Liver (tissue), 9 donors: Measurements from ENCODE around the gene POLD2. TPM values are rescaled to one million over a fixed set of nuclear protein-coding genes. Genes with fewer than 3 reads are reported as not detected.

Experiments used
- DNase-seq: peaks from one replicate; pipeline ENCODE4 v3.0.0-alpha.2; 2017; ENCODE audit warnings: low spot score
- H3K27ac ChIP-seq, 2 donors: one replicate each; pipeline ENCODE4 v1.7.0; 2013; ENCODE audit warnings: inconsistent platforms in 2 of 2, low read length in 2 of 2, control low read depth in 1 of 2, low read depth in 1 of 2, mild to moderate bottlenecking in 1 of 2
- H3K27me3 ChIP-seq, 4 donors: one replicate each; pipeline versions ENCODE4 v1.6.1 to v1.7.0; 2013; ENCODE audit warnings: low read length in 3 of 4, inconsistent platforms in 1 of 4, mild to moderate bottlenecking in 1 of 4, moderate library complexity in 1 of 4; ENCODE audit not compliant: control insufficient read depth in 4 of 4, insufficient read depth in 4 of 4
- H3K36me3 ChIP-seq, 4 donors: one replicate each; pipeline versions ENCODE4 v1.6.1 to v1.7.0; 2013; ENCODE audit warnings: low read length in 3 of 4, mild to moderate bottlenecking in 3 of 4, low read depth in 1 of 4, moderate library complexity in 1 of 4; ENCODE audit not compliant: control insufficient read depth in 4 of 4, insufficient read depth in 3 of 4
- H3K4me1 ChIP-seq, 4 donors: one replicate each; pipeline versions ENCODE4 v1.6.1 to v1.7.0; 2013; ENCODE audit warnings: low read length in 3 of 4, mild to moderate bottlenecking in 3 of 4, moderate library complexity in 1 of 4; ENCODE audit not compliant: control insufficient read depth in 4 of 4, insufficient read depth in 4 of 4
- H3K4me3 ChIP-seq, 3 donors: one replicate each; pipeline versions ENCODE4 v1.6.1 to v1.7.0; 2013; ENCODE audit warnings: low read length in 3 of 3, control low read depth in 1 of 3, low read depth in 1 of 3, mild to moderate bottlenecking in 1 of 3
- H3K9ac ChIP-seq, 2 donors: one replicate each; pipeline ENCODE4 v1.7.0; 2013; ENCODE audit warnings: low read length in 2 of 2, mild to moderate bottlenecking in 2 of 2, moderate library complexity in 2 of 2, control low read depth in 1 of 2, low read depth in 1 of 2
- H3K9me3 ChIP-seq, 4 donors: one replicate each; pipeline versions ENCODE4 v1.6.1 to v1.7.0; 2013; ENCODE audit warnings: low read length in 3 of 4; ENCODE audit not compliant: control insufficient read depth in 4 of 4
- EGR1 ChIP-seq, 2 donors: IDR thresholded peaks; 2 replicates each; pipeline ENCODE4 v1.6.1; 2016 to 2018; ENCODE audit warnings: antibody characterized with exemption in 2 of 2, low read depth in 2 of 2
- FOXA2 ChIP-seq: IDR thresholded peaks from 2 replicates; pipeline ENCODE4 v1.6.1; 2016; ENCODE audit warnings: antibody characterized with exemption
- GABPA ChIP-seq, 2 donors: IDR thresholded peaks in 1 of 2; conservative IDR thresholded peaks in 1 of 2; 2 replicates each; pipeline ENCODE4 v1.6.1; 2016; ENCODE audit warnings: antibody characterized with exemption in 2 of 2, mild to moderate bottlenecking in 1 of 2, moderate library complexity in 1 of 2
- HNF4A ChIP-seq, 2 donors: conservative IDR thresholded peaks; 2 replicates each; pipeline ENCODE4 v1.6.1; 2016; ENCODE audit warnings: antibody characterized with exemption in 2 of 2, mild to moderate bottlenecking in 2 of 2
- HNF4G ChIP-seq: IDR thresholded peaks from 2 replicates; pipeline ENCODE4 v1.6.1; 2016; ENCODE audit warnings: antibody characterized with exemption
- JUND ChIP-seq, 2 donors: IDR thresholded peaks; 2 replicates each; pipeline ENCODE4 v1.6.1; 2016; ENCODE audit warnings: antibody characterized with exemption in 2 of 2
- NR2F2 ChIP-seq: IDR thresholded peaks from 2 replicates; pipeline ENCODE4 v1.6.1; 2016; ENCODE audit warnings: antibody characterized with exemption
- RXRA ChIP-seq, 2 donors: IDR thresholded peaks; 2 replicates each; pipeline ENCODE4 v1.6.1; 2017 to 2018; ENCODE audit warnings: antibody characterized with exemption in 2 of 2, mild to moderate bottlenecking in 1 of 2
- SP1 ChIP-seq: IDR thresholded peaks from 2 replicates; pipeline ENCODE4 v1.6.1; 2018; ENCODE audit warnings: antibody characterized with exemption, mild to moderate bottlenecking
- TAF1 ChIP-seq: conservative IDR thresholded peaks from 2 replicates; pipeline ENCODE4 v1.6.1; 2016; ENCODE audit warnings: antibody characterized with exemption, mild to moderate bottlenecking
- YY1 ChIP-seq: IDR thresholded peaks from 2 replicates; pipeline ENCODE4 v1.6.1; 2016; ENCODE audit warnings: antibody characterized with exemption, mild to moderate bottlenecking
- WGBS: extraction: QIAGEN DNeasy Blood & Tissue Kit; methylation state at CpG from one replicate; pipeline ENCODE4 v1.1.7; 2013; 5-methylcytosine and 5-hydroxymethylcytosine counted together
- polyA plus RNA-seq, 2 donors: library from polyadenylated mRNA; stranded (reverse) in 1 of 2; unstranded in 1 of 2; fragments of 200-250 nt in 1 of 2; fragments of >200 nt in 1 of 2; fragmentation: Nextera tagmentation in 1 of 2; extraction: Ambion mirVana in 1 of 2; gene quantifications; one replicate each; pipeline versions ENCODE4 v1.2.1 to v1.2.3, GENCODE V29; 2013 to 2015
- total RNA-seq, 2 donors: library from RNA; depleted of rRNA; stranded (reverse); fragments of >200 nt; gene quantifications; one replicate each; pipeline ENCODE4 v1.2.3, GENCODE V29; 2014
- TF ChIP-seq, protein P1 (sequence below): IDR thresholded peaks from 2 replicates; pipeline ENCODE4 v1.6.1; 2016; ENCODE audit warnings: antibody characterized with exemption
- TF ChIP-seq, protein P2 (sequence below): fragments of 150-350 bp; IDR thresholded peaks from 2 replicates; pipeline ENCODE4 v1.5.1; 2017; ENCODE audit warnings: improper control_type of control experiment, low read depth, low read length; ENCODE audit not compliant: missing input control
- TF ChIP-seq, protein P3 (sequence below): IDR thresholded peaks from 2 replicates; pipeline ENCODE4 v1.6.1; 2016; ENCODE audit warnings: antibody characterized with exemption, mild to moderate bottlenecking
- donor health status: healthy.
- donor health status: healthy.
- donor health status: healthy.
- donor health status: healthy.
- donor health status: healthy.

POLD2 gene
- total and polyA plus RNA-seq, 4 donors, result 53.9 to 101 (median 85.3) TPM

DNA sequence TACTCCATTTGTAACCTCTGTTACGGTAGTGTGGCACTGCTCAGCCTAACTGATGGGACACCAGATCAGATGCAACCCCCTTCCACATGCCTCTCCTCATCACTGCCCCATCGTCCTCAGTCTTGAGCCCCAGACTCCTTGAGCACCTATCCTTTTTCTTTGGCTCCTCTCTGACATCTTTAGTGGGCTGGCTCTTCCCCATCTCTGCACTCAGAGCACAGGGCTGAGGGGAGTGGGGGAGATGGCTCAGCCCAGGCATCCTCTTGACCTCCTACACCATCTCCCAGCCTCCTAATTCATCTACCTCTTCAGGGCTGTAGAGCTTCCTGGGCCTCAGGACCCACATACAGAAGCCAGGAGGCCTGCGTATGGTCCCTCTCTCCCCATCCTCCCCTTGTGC is 39.6 kb downstream of the POLD2 start:
- TF ChIP-seq YY1, result no peak
- no peak for TF ChIP-seq HNF4G
- TF ChIP-seq, protein P1, sequence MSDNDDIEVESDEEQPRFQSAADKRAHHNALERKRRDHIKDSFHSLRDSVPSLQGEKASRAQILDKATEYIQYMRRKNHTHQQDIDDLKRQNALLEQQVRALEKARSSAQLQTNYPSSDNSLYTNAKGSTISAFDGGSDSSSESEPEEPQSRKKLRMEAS, result no peak
- no peak for TF ChIP-seq HNF4A (conservative IDR thresholded peaks at IDR 0.05)
- no peak for TF ChIP-seq JUND (IDR thresholded peaks at IDR 0.05)
- TF ChIP-seq, protein P2, sequence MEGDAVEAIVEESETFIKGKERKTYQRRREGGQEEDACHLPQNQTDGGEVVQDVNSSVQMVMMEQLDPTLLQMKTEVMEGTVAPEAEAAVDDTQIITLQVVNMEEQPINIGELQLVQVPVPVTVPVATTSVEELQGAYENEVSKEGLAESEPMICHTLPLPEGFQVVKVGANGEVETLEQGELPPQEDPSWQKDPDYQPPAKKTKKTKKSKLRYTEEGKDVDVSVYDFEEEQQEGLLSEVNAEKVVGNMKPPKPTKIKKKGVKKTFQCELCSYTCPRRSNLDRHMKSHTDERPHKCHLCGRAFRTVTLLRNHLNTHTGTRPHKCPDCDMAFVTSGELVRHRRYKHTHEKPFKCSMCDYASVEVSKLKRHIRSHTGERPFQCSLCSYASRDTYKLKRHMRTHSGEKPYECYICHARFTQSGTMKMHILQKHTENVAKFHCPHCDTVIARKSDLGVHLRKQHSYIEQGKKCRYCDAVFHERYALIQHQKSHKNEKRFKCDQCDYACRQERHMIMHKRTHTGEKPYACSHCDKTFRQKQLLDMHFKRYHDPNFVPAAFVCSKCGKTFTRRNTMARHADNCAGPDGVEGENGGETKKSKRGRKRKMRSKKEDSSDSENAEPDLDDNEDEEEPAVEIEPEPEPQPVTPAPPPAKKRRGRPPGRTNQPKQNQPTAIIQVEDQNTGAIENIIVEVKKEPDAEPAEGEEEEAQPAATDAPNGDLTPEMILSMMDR, result no peak
- TF ChIP-seq RXRA (IDR thresholded peaks at IDR 0.05), result no peak
- TF ChIP-seq GABPA (IDR thresholded peaks at IDR 0.05 in 1 of 2, conservative IDR thresholded peaks at IDR 0.05 in 1 of 2), result no peak
- no peaks in the 10 kb centered on the region for H3K9me3 ChIP-seq
- no peak overlapping the region for H3K9ac ChIP-seq
- H3K4me1 ChIP-seq, result peaks cover 4 to 33% (median 20%) of the 10 kb centered on the region in 4 donors
- H3K27me3 ChIP-seq, result no peaks in the 10 kb centered on the region
- DNase-seq, result no peak
- no peak overlapping the region for H3K27ac ChIP-seq
- H3K36me3 ChIP-seq, result peaks cover 3 to 17% (median 6%) of the 10 kb centered on the region in 4 donors
- 97% methylated on average over 3 of the region's 3 CpGs for WGBS
- no peak overlapping the region for H3K4me3 ChIP-seq

DNA sequence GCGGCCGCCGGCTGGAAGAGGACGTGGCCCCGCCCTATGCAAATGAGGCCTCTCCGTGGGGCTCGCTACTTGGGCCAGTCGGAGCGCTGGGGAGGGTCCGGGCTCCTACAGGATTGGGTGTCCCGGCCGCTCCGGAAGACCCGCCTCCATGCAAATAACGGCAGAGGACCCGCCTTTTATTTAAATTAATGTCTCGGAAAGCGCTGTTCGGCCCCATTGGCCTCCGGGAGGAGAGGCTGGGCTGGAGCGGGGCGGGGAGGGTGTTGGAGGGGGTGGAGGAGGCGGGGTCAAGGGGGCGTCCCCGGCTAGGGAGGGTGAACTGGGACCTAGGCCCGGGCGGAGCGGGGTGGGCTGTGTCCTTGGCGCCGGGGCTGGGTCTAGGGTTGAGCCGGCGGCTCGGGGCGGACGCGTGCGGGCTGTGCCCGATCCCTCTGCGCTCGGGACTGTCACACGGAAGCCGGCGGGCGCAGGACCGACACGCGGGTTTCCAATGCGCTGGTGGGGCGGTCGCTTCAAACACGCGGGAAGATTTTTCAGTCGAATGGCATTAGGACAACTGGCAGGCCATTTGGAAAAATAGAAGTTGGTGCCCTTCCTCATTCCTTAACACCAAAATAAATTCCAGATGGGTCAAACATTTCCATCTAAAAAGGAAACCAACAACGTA is 40.7 kb downstream of the POLD2 start:
- Histone ChIP-seq H3K4me3 (peak overlapping the region; percentile 42 to 67 (median 58)), H3K9ac (peak overlapping the region; percentile 45 to 86), H3K4me1 (peaks cover 0 to 30% (median 14%) of the 10 kb centered on the region in 4 donors), H3K27me3 (no peaks in the 10 kb centered on the region), H3K27ac (peak overlapping the region; percentile 87 to 90), H3K36me3 (peaks cover 5 to 28% (median 14%) of the 10 kb centered on the region in 4 donors), H3K9me3 (no peaks in the 10 kb centered on the region)
- peak; percentile 94 for DNase-seq
- TF ChIP-seq EGR1 (IDR thresholded peaks at IDR 0.05; ENCODE audit: low read depth in 2 of 2) (peak in 1 of 2 donors; percentile 54), RXRA (IDR thresholded peaks at IDR 0.05) (peak in 1 of 2 donors; percentile 14), SP1 (peak; percentile 82), HNF4G (no peak), YY1 (peak; percentile 51), HNF4A (conservative IDR thresholded peaks at IDR 0.05) (peak; percentile 10 to 37), TAF1 (peak; percentile 46), FOXA2 (no peak), GABPA (IDR thresholded peaks at IDR 0.05 in 1 of 2, conservative IDR thresholded peaks at IDR 0.05 in 1 of 2) (peak; percentile 61 to 86), NR2F2 (peak; percentile 71)
- TF ChIP-seq, protein P1, result no peak
- TF ChIP-seq, protein P3, sequence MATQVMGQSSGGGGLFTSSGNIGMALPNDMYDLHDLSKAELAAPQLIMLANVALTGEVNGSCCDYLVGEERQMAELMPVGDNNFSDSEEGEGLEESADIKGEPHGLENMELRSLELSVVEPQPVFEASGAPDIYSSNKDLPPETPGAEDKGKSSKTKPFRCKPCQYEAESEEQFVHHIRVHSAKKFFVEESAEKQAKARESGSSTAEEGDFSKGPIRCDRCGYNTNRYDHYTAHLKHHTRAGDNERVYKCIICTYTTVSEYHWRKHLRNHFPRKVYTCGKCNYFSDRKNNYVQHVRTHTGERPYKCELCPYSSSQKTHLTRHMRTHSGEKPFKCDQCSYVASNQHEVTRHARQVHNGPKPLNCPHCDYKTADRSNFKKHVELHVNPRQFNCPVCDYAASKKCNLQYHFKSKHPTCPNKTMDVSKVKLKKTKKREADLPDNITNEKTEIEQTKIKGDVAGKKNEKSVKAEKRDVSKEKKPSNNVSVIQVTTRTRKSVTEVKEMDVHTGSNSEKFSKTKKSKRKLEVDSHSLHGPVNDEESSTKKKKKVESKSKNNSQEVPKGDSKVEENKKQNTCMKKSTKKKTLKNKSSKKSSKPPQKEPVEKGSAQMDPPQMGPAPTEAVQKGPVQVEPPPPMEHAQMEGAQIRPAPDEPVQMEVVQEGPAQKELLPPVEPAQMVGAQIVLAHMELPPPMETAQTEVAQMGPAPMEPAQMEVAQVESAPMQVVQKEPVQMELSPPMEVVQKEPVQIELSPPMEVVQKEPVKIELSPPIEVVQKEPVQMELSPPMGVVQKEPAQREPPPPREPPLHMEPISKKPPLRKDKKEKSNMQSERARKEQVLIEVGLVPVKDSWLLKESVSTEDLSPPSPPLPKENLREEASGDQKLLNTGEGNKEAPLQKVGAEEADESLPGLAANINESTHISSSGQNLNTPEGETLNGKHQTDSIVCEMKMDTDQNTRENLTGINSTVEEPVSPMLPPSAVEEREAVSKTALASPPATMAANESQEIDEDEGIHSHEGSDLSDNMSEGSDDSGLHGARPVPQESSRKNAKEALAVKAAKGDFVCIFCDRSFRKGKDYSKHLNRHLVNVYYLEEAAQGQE, result peak; percentile 60
- WGBS, result under 1% methylated on average over 54 of the region's 54 CpGs
